Measurements from ENCODE around the gene EZH1.

- TF ChIP-seq CTCF (IDR thresholded peaks at IDR 0.05; ENCODE audit: low read length) (no peak), EZH2 (IDR thresholded peaks at IDR 0.05; ENCODE audit: borderline replicate concordance, low read length) (no peak)
Measured at GRCh38 chr17:42781639-42782165, 36.9 kb upstream of the EZH1 start.

Measured in OCI-LY1 (cell line).